Prostate gland (tissue), 2 donors: ENCODE results near the gene AIF1L.

Source experiments
- POLR2A ChIP-seq: fragments of 450-650 bp; IDR thresholded peaks from one replicate; pipeline ENCODE4 v1.6.1; 2016; ENCODE audit warnings: antibody characterized with exemption, mild to moderate bottlenecking
- POLR2AphosphoS5 ChIP-seq: sonication (generic); formaldehyde crosslinking; IDR thresholded peaks from one replicate; pipeline ENCODE4 v1.6.1; 2017; ENCODE audit warnings: antibody characterized with exemption
- TF ChIP-seq, protein P1 (sequence below), 4 experiments: fragments of 200-600 bp in 2 of 4; fragments of 450-650 bp in 2 of 4; sonication (generic) in 2 of 4; IDR thresholded peaks; 1 replicate in 3 of 4; 2 replicates in 1 of 4; pipeline ENCODE4 v1.5.1; 2016 to 2019; ENCODE audit warnings: antibody characterized with exemption in 4 of 4, mild to moderate bottlenecking in 2 of 4, moderate library complexity in 2 of 4

DNA sequence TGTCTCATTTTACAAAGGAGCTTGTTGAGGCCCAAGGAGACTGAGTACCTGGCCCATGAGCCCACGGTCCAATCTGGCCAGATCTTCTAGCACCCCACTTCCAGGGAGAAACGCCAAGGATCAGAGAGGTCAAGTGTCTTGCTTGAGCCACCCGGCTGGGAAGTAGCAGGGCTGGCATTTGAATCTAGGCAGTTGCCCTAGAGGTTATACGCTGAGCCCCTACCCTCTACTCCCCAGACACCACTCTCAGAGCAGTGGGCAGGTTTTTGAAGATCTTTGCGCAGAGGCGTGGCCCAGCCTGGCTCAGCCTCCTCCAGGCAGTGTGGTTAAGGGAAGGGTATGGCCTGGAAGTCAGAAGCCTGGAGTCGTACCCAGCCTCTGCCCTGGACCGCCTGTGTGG is 23.3 kb downstream of the AIF1L start:
- TF ChIP-seq, protein P1, sequence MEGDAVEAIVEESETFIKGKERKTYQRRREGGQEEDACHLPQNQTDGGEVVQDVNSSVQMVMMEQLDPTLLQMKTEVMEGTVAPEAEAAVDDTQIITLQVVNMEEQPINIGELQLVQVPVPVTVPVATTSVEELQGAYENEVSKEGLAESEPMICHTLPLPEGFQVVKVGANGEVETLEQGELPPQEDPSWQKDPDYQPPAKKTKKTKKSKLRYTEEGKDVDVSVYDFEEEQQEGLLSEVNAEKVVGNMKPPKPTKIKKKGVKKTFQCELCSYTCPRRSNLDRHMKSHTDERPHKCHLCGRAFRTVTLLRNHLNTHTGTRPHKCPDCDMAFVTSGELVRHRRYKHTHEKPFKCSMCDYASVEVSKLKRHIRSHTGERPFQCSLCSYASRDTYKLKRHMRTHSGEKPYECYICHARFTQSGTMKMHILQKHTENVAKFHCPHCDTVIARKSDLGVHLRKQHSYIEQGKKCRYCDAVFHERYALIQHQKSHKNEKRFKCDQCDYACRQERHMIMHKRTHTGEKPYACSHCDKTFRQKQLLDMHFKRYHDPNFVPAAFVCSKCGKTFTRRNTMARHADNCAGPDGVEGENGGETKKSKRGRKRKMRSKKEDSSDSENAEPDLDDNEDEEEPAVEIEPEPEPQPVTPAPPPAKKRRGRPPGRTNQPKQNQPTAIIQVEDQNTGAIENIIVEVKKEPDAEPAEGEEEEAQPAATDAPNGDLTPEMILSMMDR (IDR thresholded peaks at IDR 0.05): no peak
- TF ChIP-seq POLR2AphosphoS5 (no peak), POLR2A (no peak)
